LNCAP (cell line): ENCODE measurements around the gene DOCK7.

ENCODE experiments used
- CTCF ChIP-seq: fragments of 450-650 bp; IDR thresholded peaks from 2 replicates; pipeline ENCODE4 v1.5.1; 2017; ENCODE audit warnings: mild to moderate bottlenecking

DOCK7 gene

GRCh38 chr1:62687903-62688686 is at the start of gene DOCK7:
Gene DOCK7 (minus strand): TSS chr1:62688386. CDS start chr1:62688264, 122 bp downstream.
- TF ChIP-seq CTCF, result no peak

- no peak for TF ChIP-seq CTCF
Observed at GRCh38 chr1:62735491-62736171, 47.4 kb upstream of the DOCK7 start.

- no peak for TF ChIP-seq CTCF
Observed at GRCh38 chr1:62732331-62732730, 44.1 kb upstream of the DOCK7 start.

GRCh38 chr1:62728963-62729362 is 40.8 kb upstream of the DOCK7 start:
- no peak for TF ChIP-seq CTCF

GRCh38 chr1:62727656-62728407 is 39.6 kb upstream of the DOCK7 start:
- TF ChIP-seq CTCF, result no peak

GRCh38 chr1:62726011-62726442 is 37.8 kb upstream of the DOCK7 start:
- TF ChIP-seq CTCF, result no peak

GRCh38 chr1:62725255-62725654 is 37.1 kb upstream of the DOCK7 start:
- TF ChIP-seq CTCF, result no peak
